Thyroid gland (tissue), 4 donors: ENCODE measurements around the gene LRRC8B. TPM values are rescaled to one million over a fixed set of nuclear protein-coding genes. Genes with fewer than 3 reads are reported as not detected.

Experiments
- DNase-seq, 2 donors: peaks; one replicate each; pipeline ENCODE4 v3.0.0-alpha.2; 2019
- H3K27ac ChIP-seq, 3 donors: fragments of 200-600 bp; sonication (generic); 1 replicate in 2 of 3; 2 replicates in 1 of 3; pipeline ENCODE4 v1.5.1; 2016 to 2019; ENCODE audit warnings: mild to moderate bottlenecking in 1 of 3, moderate library complexity in 1 of 3
- H3K27me3 ChIP-seq: fragments of 200-600 bp; sonication (generic); one replicate; pipeline ENCODE4 v1.5.1; 2019
- H3K36me3 ChIP-seq, 2 donors: fragments of 200-600 bp; sonication (generic); one replicate each; pipeline ENCODE4 v1.5.1; 2016 to 2019
- H3K4me1 ChIP-seq, 2 donors: fragments of 200-600 bp; sonication (generic); one replicate each; pipeline ENCODE4 v1.5.1; 2017 to 2019
- H3K4me3 ChIP-seq, 3 donors: fragments of 200-600 bp; sonication (generic); replicated peaks in 1 of 3; 1 replicate in 2 of 3; 2 replicates in 1 of 3; pipeline ENCODE4 v1.5.1; 2016; ENCODE audit warnings: mild to moderate bottlenecking in 1 of 3
- H3K9me3 ChIP-seq: fragments of 200-600 bp; sonication (generic); one replicate; pipeline ENCODE4 v1.5.1; 2017
- CTCF ChIP-seq, 6 experiments: fragments of 200-600 bp in 3 of 6; fragments of 450-650 bp in 3 of 6; sonication (generic) in 3 of 6; IDR thresholded peaks; one replicate each; pipeline ENCODE4 v1.5.1; 2016 to 2019; ENCODE audit warnings: antibody characterized with exemption in 6 of 6, mild to moderate bottlenecking in 2 of 6, inconsistent platforms in 1 of 6, moderate library complexity in 1 of 6
- POLR2A ChIP-seq, 2 donors: fragments of 450-650 bp; IDR thresholded peaks; one replicate each; pipeline ENCODE4 v1.6.1; 2017; ENCODE audit warnings: antibody characterized with exemption in 2 of 2, mild to moderate bottlenecking in 2 of 2, moderate library complexity in 1 of 2
- WGBS, 2 donors: methylation state at CpG; one replicate each; pipeline ENCODE4 v1.1.5; 2017; 5-methylcytosine and 5-hydroxymethylcytosine counted together
- intact Hi-C: fragments of 100-400 bp; cut with DNase I; formaldehyde crosslinking; loops from one replicate; pipeline ENCODE4 v1.15.1; 2023
- total RNA-seq, 4 donors: library from RNA; depleted of rRNA; stranded (reverse); fragments of >200 nt; gene quantifications; one replicate each; pipeline ENCODE4 v1.2.3, GENCODE V29; 2016

LRRC8B gene
- total RNA-seq, 4 donors from 2014 or later, result 11.5 to 27.8 (median 24.4) TPM

GRCh38 chr1:89615676-89616598 lies 91.3 kb downstream of the LRRC8B start:
- no peak overlapping the region for H3K27ac ChIP-seq
- WGBS, 2 donors, result 80 to 88% methylated on average over 2 to 3 of the region's 3 CpGs
- TF ChIP-seq CTCF (IDR thresholded peaks at IDR 0.05) (peak in 1 of 6 experiments; percentile 10), POLR2A (IDR thresholded peaks at IDR 0.05) (no peak)

GRCh38 chr1:89616844-89617627 lies 92.4 kb downstream of the LRRC8B start:
- TF ChIP-seq CTCF (IDR thresholded peaks at IDR 0.05) (no peak), POLR2A (IDR thresholded peaks at IDR 0.05) (no peak)
- Histone ChIP-seq H3K27me3 (no peaks in the 10 kb centered on the region), H3K9me3 (no peaks in the 10 kb centered on the region), H3K36me3 (no peaks in the 10 kb centered on the region), H3K27ac (no peak overlapping the region), H3K4me3 (no peak overlapping the region), H3K4me1 (no peaks in the 10 kb centered on the region)
- WGBS, 2 donors, result 85 to 88% methylated on average over 2 of the region's 2 CpGs
- intact Hi-C loops, result no loop called here
- no peak for DNase-seq

More at GRCh38 chr1:89615676-89616598, 91.3 kb downstream of the LRRC8B start:
- Histone ChIP-seq H3K27me3 (no peaks in the 10 kb centered on the region), H3K4me3 (no peak overlapping the region), H3K36me3 (no peaks in the 10 kb centered on the region), H3K9me3 (no peaks in the 10 kb centered on the region), H3K4me1 (no peaks in the 10 kb centered on the region)
- intact Hi-C loops, result no loop called here
- no peak for DNase-seq

- Histone ChIP-seq H3K4me1 (no peaks in the 10 kb centered on the region), H3K9me3 (no peaks in the 10 kb centered on the region), H3K27ac (no peak overlapping the region), H3K27me3 (no peaks in the 10 kb centered on the region), H3K4me3 (no peak overlapping the region), H3K36me3 (no peaks in the 10 kb centered on the region)
- WGBS, 2 donors, result 94 to 95% methylated on average over 3 of the region's 3 CpGs
- intact Hi-C loops, result no loop called here
- no peak for DNase-seq
- TF ChIP-seq CTCF (IDR thresholded peaks at IDR 0.05) (no peak), POLR2A (IDR thresholded peaks at IDR 0.05) (no peak)
These were observed 96.0 kb downstream of the LRRC8B start for GRCh38 chr1:89620664-89621063.

GRCh38 chr1:89622895-89623294 lies 98.3 kb downstream of the LRRC8B start:
- 76 to 86% methylated on average over 3 of the region's 3 CpGs for WGBS, 2 donors
- no peak overlapping the region for H3K27ac ChIP-seq
- no peaks in the 10 kb centered on the region for H3K27me3 ChIP-seq
- H3K4me1 ChIP-seq, result no peaks in the 10 kb centered on the region
- no peak overlapping the region for H3K4me3 ChIP-seq
- DNase-seq, result no peak
- TF ChIP-seq CTCF (IDR thresholded peaks at IDR 0.05), result no peak
- no peak for TF ChIP-seq POLR2A (IDR thresholded peaks at IDR 0.05)
- H3K36me3 ChIP-seq, result no peaks in the 10 kb centered on the region
- no peaks in the 10 kb centered on the region for H3K9me3 ChIP-seq
- intact Hi-C loops, result no loop called here
